ENCODE results near the gene GIMAP5. TPM values are rescaled to one million over a fixed set of nuclear protein-coding genes. Genes with fewer than 3 reads are reported as not detected.

The GIMAP5 gene
- total RNA-seq, 1 donor from 2014 or later, result not detected

GRCh38 chr7:150728011-150728410, 9.2 kb upstream of the GIMAP5 start:
- H3K36me3 Mint-ChIP-seq (ENCODE audit: insufficient read depth), result no peaks in the 10 kb centered on the region
- no peak overlapping the region for H3K27ac Mint-ChIP-seq
- no peak for TF ChIP-seq CTCF (IDR thresholded peaks at IDR 0.05; ENCODE audit: unreplicated experiment)
- H3K27me3 Mint-ChIP-seq, result peaks cover 71% of the 10 kb centered on the region
- H3K4me3 Mint-ChIP-seq (ENCODE audit: low read depth), result no peak overlapping the region
- no peaks in the 10 kb centered on the region for H3K4me1 Mint-ChIP-seq (ENCODE audit: low read depth)
- DNase-seq (ENCODE audit: low spot score, unreplicated experiment), result no peak
- peaks cover 7% of the 10 kb centered on the region for H3K9me3 Mint-ChIP-seq (ENCODE audit: low read depth)

- Mint-ChIP-seq H3K27ac (no peak overlapping the region), H3K27me3 (peaks cover 74% of the 10 kb centered on the region), H3K9me3 (ENCODE audit: low read depth) (peaks cover 7% of the 10 kb centered on the region), H3K36me3 (ENCODE audit: insufficient read depth) (no peaks in the 10 kb centered on the region), H3K4me3 (ENCODE audit: low read depth) (no peak overlapping the region), H3K4me1 (ENCODE audit: low read depth) (no peaks in the 10 kb centered on the region)
- no peak for DNase-seq (ENCODE audit: low spot score, unreplicated experiment)
- no peak for TF ChIP-seq CTCF (IDR thresholded peaks at IDR 0.05; ENCODE audit: unreplicated experiment)
These were observed 8.6 kb upstream of the GIMAP5 start for GRCh38 chr7:150728609-150729008.

- Mint-ChIP-seq H3K9me3 (ENCODE audit: low read depth) (peaks cover 7% of the 10 kb centered on the region), H3K4me3 (ENCODE audit: low read depth) (no peak overlapping the region), H3K36me3 (ENCODE audit: insufficient read depth) (no peaks in the 10 kb centered on the region), H3K4me1 (ENCODE audit: low read depth) (no peaks in the 10 kb centered on the region), H3K27ac (no peak overlapping the region), H3K27me3 (peaks cover 85% of the 10 kb centered on the region)
- no peak for DNase-seq (ENCODE audit: low spot score, unreplicated experiment)
- no peak for TF ChIP-seq CTCF (IDR thresholded peaks at IDR 0.05; ENCODE audit: unreplicated experiment)
These were observed 5.3 kb upstream of the GIMAP5 start for GRCh38 chr7:150731916-150732315.

GRCh38 chr7:150732786-150733481, 4.3 kb upstream of the GIMAP5 start:
- no peak overlapping the region for H3K27ac Mint-ChIP-seq
- no peaks in the 10 kb centered on the region for H3K36me3 Mint-ChIP-seq (ENCODE audit: insufficient read depth)
- TF ChIP-seq CTCF (IDR thresholded peaks at IDR 0.05; ENCODE audit: unreplicated experiment), result no peak
- H3K4me1 Mint-ChIP-seq (ENCODE audit: low read depth), result no peaks in the 10 kb centered on the region
- DNase-seq (ENCODE audit: low spot score, unreplicated experiment), result no peak
- peaks cover 85% of the 10 kb centered on the region for H3K27me3 Mint-ChIP-seq
- no peak overlapping the region for H3K4me3 Mint-ChIP-seq (ENCODE audit: low read depth)
- H3K9me3 Mint-ChIP-seq (ENCODE audit: low read depth), result peaks cover 4% of the 10 kb centered on the region

GRCh38 chr7:150733482-150734095, 3.6 kb upstream of the GIMAP5 start:
- Mint-ChIP-seq H3K4me1 (ENCODE audit: low read depth) (no peaks in the 10 kb centered on the region), H3K27ac (no peak overlapping the region), H3K36me3 (ENCODE audit: insufficient read depth) (no peaks in the 10 kb centered on the region), H3K27me3 (peaks cover 87% of the 10 kb centered on the region), H3K4me3 (ENCODE audit: low read depth) (no peak overlapping the region), H3K9me3 (ENCODE audit: low read depth) (peaks cover under 1% of the 10 kb centered on the region)
- DNase-seq (ENCODE audit: low spot score, unreplicated experiment), result no peak
- no peak for TF ChIP-seq CTCF (IDR thresholded peaks at IDR 0.05; ENCODE audit: unreplicated experiment)

Data from progenitor cell of endocrine pancreas (in vitro differentiated cells).